Neutrophil (primary cell): ENCODE measurements around the gene PCDH10.

ENCODE experiments used
- H3K27ac ChIP-seq: fragments of 200-600 bp; sonication (generic); 2 replicates; pipeline ENCODE4 v1.5.1; 2016; ENCODE audit warnings: mild to moderate bottlenecking, moderate library complexity
- H3K27me3 ChIP-seq: fragments of 200-600 bp; sonication (generic); 2 replicates; pipeline ENCODE4 v1.6.0; 2016; ENCODE audit warnings: mild to moderate bottlenecking
- H3K36me3 ChIP-seq: fragments of 200-600 bp; sonication (generic); 2 replicates; pipeline ENCODE4 v1.5.1; 2017
- H3K4me1 ChIP-seq, 2 experiments: fragments of 200-600 bp in 1 of 2; sonication (generic) in 1 of 2; 1 replicate in 1 of 2; 2 replicates in 1 of 2; pipeline versions ENCODE4 v1.5.1 to v1.6.1; 2013 to 2016; ENCODE audit warnings: low read depth in 1 of 2, low read length in 1 of 2, mild to moderate bottlenecking in 1 of 2, moderate library complexity in 1 of 2; ENCODE audit not compliant: control insufficient read depth in 1 of 2, insufficient read depth in 1 of 2
- H3K4me3 ChIP-seq, 2 experiments: fragments of 200-600 bp in 1 of 2; sonication (generic) in 1 of 2; 1 replicate in 1 of 2; 2 replicates in 1 of 2; pipeline ENCODE4 v1.5.1; 2013 to 2016; ENCODE audit warnings: low read depth in 1 of 2, low read length in 1 of 2, mild to moderate bottlenecking in 1 of 2, moderate library complexity in 1 of 2
- H3K9me3 ChIP-seq: fragments of 200-600 bp; sonication (generic); 2 replicates; pipeline ENCODE4 v1.5.1; 2016
- CTCF ChIP-seq: fragments of 200-600 bp; sonication (generic); IDR thresholded peaks from 2 replicates; pipeline ENCODE4 v1.5.1; 2016; ENCODE audit warnings: antibody characterized with exemption

The PCDH10 gene

GRCh38 chr4:133151691-133152329 lies 2.7 kb downstream of the PCDH10 start:
- Histone ChIP-seq H3K9me3 (no peaks in the 10 kb centered on the region), H3K27ac (no peak overlapping the region), H3K4me1 (peaks cover 0 to 5% of the 10 kb centered on the region in 2 experiments), H3K27me3 (peaks cover 91% of the 10 kb centered on the region), H3K36me3 (no peaks in the 10 kb centered on the region), H3K4me3 (no peak overlapping the region)
- no peak for TF ChIP-seq CTCF

- Histone ChIP-seq H3K4me3 (no peak overlapping the region), H3K27ac (no peak overlapping the region), H3K36me3 (no peaks in the 10 kb centered on the region), H3K4me1 (peaks cover 0 to 5% of the 10 kb centered on the region in 2 experiments), H3K27me3 (peaks cover 91% of the 10 kb centered on the region), H3K9me3 (no peaks in the 10 kb centered on the region)
- no peak for TF ChIP-seq CTCF
Measured at GRCh38 chr4:133152330-133152821, 3.3 kb downstream of the PCDH10 start.

- H3K27ac ChIP-seq = no peak overlapping the region
- H3K9me3 ChIP-seq = no peaks in the 10 kb centered on the region
- H3K27me3 ChIP-seq = peaks cover 88% of the 10 kb centered on the region
- peaks cover 0 to 5% of the 10 kb centered on the region in 2 experiments for H3K4me1 ChIP-seq
- H3K4me3 ChIP-seq = no peak overlapping the region
- no peaks in the 10 kb centered on the region for H3K36me3 ChIP-seq
- no peak for TF ChIP-seq CTCF
Measured at GRCh38 chr4:133152831-133153481, 3.9 kb downstream of the PCDH10 start.

DNA sequence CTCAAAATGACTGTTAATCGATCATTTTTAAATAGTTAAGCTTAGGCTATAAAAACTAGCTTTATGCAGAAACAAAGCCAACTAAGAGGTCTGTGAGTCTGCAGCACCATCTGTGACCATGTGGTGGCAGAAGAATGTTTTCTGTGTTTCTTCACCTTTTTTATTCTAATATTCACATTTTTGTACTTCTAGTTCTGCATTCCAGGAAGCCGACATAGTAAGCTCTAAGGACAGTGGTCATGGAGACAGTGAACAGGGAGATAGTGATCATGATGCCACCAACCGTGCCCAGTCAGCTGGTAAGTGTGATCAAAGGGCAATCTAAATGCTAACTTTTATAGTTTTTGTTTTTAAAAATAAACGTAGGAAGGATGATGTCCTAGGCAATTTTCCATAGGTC lies 5.6 kb downstream of the PCDH10 start:
- no peak for TF ChIP-seq CTCF
- no peaks in the 10 kb centered on the region for H3K36me3 ChIP-seq
- no peak overlapping the region for H3K4me3 ChIP-seq

GRCh38 chr4:133156096-133156495 lies 7.0 kb downstream of the PCDH10 start:
- Histone ChIP-seq H3K27me3 (peaks cover 60% of the 10 kb centered on the region), H3K9me3 (no peaks in the 10 kb centered on the region), H3K27ac (no peak overlapping the region), H3K36me3 (no peaks in the 10 kb centered on the region), H3K4me3 (no peak overlapping the region), H3K4me1 (no peaks in the 10 kb centered on the region)
- no peak for TF ChIP-seq CTCF

More for the DNA sequence above, 5.6 kb downstream of the PCDH10 start:
- peaks cover 74% of the 10 kb centered on the region for H3K27me3 ChIP-seq
- H3K4me1 ChIP-seq = no peaks in the 10 kb centered on the region
- no peaks in the 10 kb centered on the region for H3K9me3 ChIP-seq
- no peak overlapping the region for H3K27ac ChIP-seq
